GM12891 (cell line): ENCODE results near the gene STEEP1.

Experiments used
- PAX5 ChIP-seq: IDR thresholded peaks from 2 replicates; pipeline ENCODE4 v1.6.1; 2011; ENCODE audit warnings: low read length, moderate library complexity, mild to moderate bottlenecking; ENCODE audit not compliant: insufficient read depth, severe bottlenecking
- POLR2A ChIP-seq: IDR thresholded peaks from 2 replicates; pipeline ENCODE4 v1.6.1; 2011; ENCODE audit warnings: low read depth, low read length, control low read depth
- POLR2AphosphoS5 ChIP-seq: IDR thresholded peaks from 2 replicates; pipeline ENCODE4 v1.6.1; 2011; ENCODE audit warnings: low read depth, low read length, control low read depth
- POU2F2 ChIP-seq: IDR thresholded peaks from 2 replicates; pipeline ENCODE4 v1.6.1; 2011; ENCODE audit warnings: low read depth, mild to moderate bottlenecking, control low read depth, low read length, moderate library complexity
- TAF1 ChIP-seq: IDR thresholded peaks from 2 replicates; pipeline ENCODE4 v1.6.1; 2011; ENCODE audit warnings: low read depth, low read length, control low read depth

DNA sequence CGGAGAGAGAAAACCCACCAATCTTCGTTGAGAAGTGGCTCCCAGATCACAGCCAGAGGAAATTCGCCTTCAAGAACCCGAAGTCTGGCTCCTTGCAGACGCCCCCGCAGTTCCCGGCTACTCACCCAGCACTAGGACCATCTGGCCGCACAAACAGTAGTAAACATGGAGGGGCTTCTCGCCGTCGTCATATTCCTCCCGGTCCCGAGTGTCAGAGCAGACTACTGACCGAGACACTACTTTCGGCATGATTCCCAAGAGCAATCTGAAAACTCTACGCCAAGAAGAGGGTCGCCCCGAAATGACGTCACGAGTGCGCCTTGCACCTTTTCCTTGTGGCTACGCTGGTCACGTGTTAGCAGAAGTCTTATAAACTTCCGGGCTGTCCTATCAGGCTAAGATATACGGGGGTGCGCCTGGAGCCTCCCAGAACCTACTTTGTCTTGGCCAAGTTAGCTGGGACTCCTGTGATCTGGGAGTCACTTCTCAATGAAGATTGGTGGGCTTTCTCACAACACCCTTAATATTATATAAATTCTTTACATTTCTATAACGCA, at the start of gene STEEP1:
- TF ChIP-seq TAF1 (peak; percentile 66; the same call in 1 of the 2 replicates), POLR2A (peak; percentile 68), POLR2AphosphoS5 (peak; percentile 59; the same call in 1 of the 2 replicates), PAX5 (no peak), POU2F2 (peak; percentile 43; the same call in 1 of the 2 replicates)
